GM23338 (cell line): ENCODE data around the gene IGDCC3. TPM values are rescaled to one million over a fixed set of nuclear protein-coding genes. Genes with fewer than 3 reads are reported as not detected.
A peak's percentile ranks its signal among the peaks of the same experiment; 100 is the strongest.

Source experiments
- ATAC-seq: fragments of 200-7000 bp; cut with Tn5 transposase; 3 replicates; pipeline ENCODE4 v1.9.1; 2020
- DNase-seq: peaks from one replicate; pipeline ENCODE4 v3.0.0-alpha.2; 2015; ENCODE audit warnings: low spot score
- H2AFZ ChIP-seq: fragments of 200-600 bp; sonication (generic); 2 replicates; pipeline ENCODE4 v1.8.0; 2016; ENCODE audit warnings: antibody characterized with exemption, mild to moderate bottlenecking, moderate library complexity
- H3F3A ChIP-seq: fragments of 200-600 bp; sonication (generic); replicated peaks from 2 replicates; pipeline ENCODE4 v1.8.0; 2017; ENCODE audit warnings: antibody characterized with exemption, mixed run types, low read depth
- H3K27ac ChIP-seq: fragments of 200-600 bp; sonication (generic); 2 replicates; pipeline ENCODE4 v1.6.1; 2016; ENCODE audit warnings: low read depth
- H3K27me3 ChIP-seq: fragments of 200-600 bp; sonication (generic); 2 replicates; pipeline ENCODE4 v1.8.0; 2016; ENCODE audit warnings: mild to moderate bottlenecking, mixed run types, moderate library complexity; ENCODE audit not compliant: insufficient read depth
- H3K36me3 ChIP-seq: fragments of 200-600 bp; sonication (generic); 2 replicates; pipeline ENCODE4 v1.8.0; 2016; ENCODE audit warnings: mild to moderate bottlenecking; ENCODE audit not compliant: insufficient read depth
- H3K4me1 ChIP-seq: fragments of 200-600 bp; sonication (generic); 2 replicates; pipeline ENCODE4 v1.8.0; 2016; ENCODE audit warnings: mild to moderate bottlenecking, moderate library complexity; ENCODE audit not compliant: insufficient read depth
- H3K4me2 ChIP-seq: fragments of 200-600 bp; sonication (generic); 2 replicates; pipeline ENCODE4 v1.7.1; 2017; ENCODE audit warnings: mixed run types
- H3K4me3 ChIP-seq: fragments of 200-600 bp; sonication (generic); 2 replicates; pipeline ENCODE4 v1.6.1; 2016; ENCODE audit warnings: mixed run types
- H3K79me2 ChIP-seq: fragments of 200-600 bp; sonication (generic); replicated peaks from 2 replicates; pipeline ENCODE4 v1.8.0; 2017; ENCODE audit warnings: mild to moderate bottlenecking; ENCODE audit not compliant: insufficient read depth
- H3K9me2 ChIP-seq: fragments of 200-600 bp; sonication (generic); 2 replicates; pipeline ENCODE4 v1.8.0; 2017; ENCODE audit not compliant: insufficient read depth
- H4K20me1 ChIP-seq: fragments of 200-600 bp; sonication (generic); replicated peaks from 2 replicates; pipeline ENCODE4 v1.8.0; 2017; ENCODE audit warnings: mild to moderate bottlenecking; ENCODE audit not compliant: insufficient read depth
- H3K27ac Mint-ChIP-seq: 2 replicates; pipeline ENCODE4 v1.8.0; 2020; ENCODE audit warnings: inconsistent platforms, mild to moderate bottlenecking, moderate library complexity, mixed read lengths
- H3K27me3 Mint-ChIP-seq: 3 replicates; pipeline ENCODE4 v1.8.0; 2022; ENCODE audit warnings: low read depth, mild to moderate bottlenecking, moderate library complexity, mixed read lengths, inconsistent platforms; ENCODE audit not compliant: insufficient read depth, poor library complexity
- H3K36me3 Mint-ChIP-seq: 3 replicates; pipeline ENCODE4 v1.8.0; 2021; ENCODE audit warnings: low read depth, mild to moderate bottlenecking, inconsistent platforms, moderate library complexity, mixed read lengths
- H3K4me1 Mint-ChIP-seq: 3 replicates; pipeline ENCODE4 v1.8.0; 2020; ENCODE audit warnings: mild to moderate bottlenecking, inconsistent platforms, mixed read lengths
- H3K4me3 Mint-ChIP-seq: 3 replicates; pipeline ENCODE4 v1.8.0; 2021; ENCODE audit warnings: moderate library complexity, mild to moderate bottlenecking, inconsistent platforms, mixed read lengths
- H3K9me3 Mint-ChIP-seq: 3 replicates; pipeline ENCODE4 v1.8.0; 2020; ENCODE audit warnings: moderate library complexity, mild to moderate bottlenecking, inconsistent platforms, mixed read lengths
- CREB1 ChIP-seq: fragments of 250-450 bp; sonication (Bioruptor Pico); IDR thresholded peaks from 2 replicates; pipeline ENCODE4 v1.5.0; 2020; ENCODE audit warnings: low read depth, mild to moderate bottlenecking, moderate library complexity
- CTCF ChIP-seq, 2 experiments: fragments of 200-600 bp in 1 of 2; sonication (generic) in 1 of 2; conservative IDR thresholded peaks; 2 replicates each; pipeline versions ENCODE4 v1.5.1 to v1.6.1; 2016 to 2017; ENCODE audit warnings: antibody characterized with exemption in 2 of 2, low read depth in 2 of 2, mild to moderate bottlenecking in 2 of 2, moderate library complexity in 1 of 2
- ETS1 ChIP-seq: IDR thresholded peaks from 2 replicates; pipeline ENCODE4 v1.6.1; 2016; ENCODE audit warnings: antibody characterized with exemption
- EZH2 ChIP-seq: fragments of 200-600 bp; sonication (generic); IDR thresholded peaks from one replicate; pipeline ENCODE4 v1.8.0; 2017; ENCODE audit warnings: antibody characterized with exemption, mild to moderate bottlenecking, low read depth; ENCODE audit not compliant: unreplicated experiment
- EZH2phosphoT487 ChIP-seq: fragments of 200-600 bp; sonication (generic); IDR thresholded peaks from one replicate; pipeline ENCODE4 v1.8.1; 2018; ENCODE audit warnings: antibody characterized with exemption; ENCODE audit not compliant: unreplicated experiment
- JUNB ChIP-seq: IDR thresholded peaks from one replicate; pipeline ENCODE4 v1.6.1; 2016; ENCODE audit warnings: antibody characterized with exemption; ENCODE audit not compliant: unreplicated experiment
- POLR2AphosphoS5 ChIP-seq: IDR thresholded peaks from 2 replicates; pipeline ENCODE4 v1.6.1; 2016; ENCODE audit warnings: antibody characterized with exemption, low read depth
- ZNF114 ChIP-seq: fragments of 250-450 bp; sonication (Bioruptor Pico); IDR thresholded peaks from 2 replicates; pipeline ENCODE4 v1.5.0; 2020; ENCODE audit warnings: mild to moderate bottlenecking, moderate library complexity
- polyA plus RNA-seq: library from polyadenylated mRNA; unstranded; fragments of >200 nt; fragmentation: Nextera tagmentation; extraction: Ambion mirVana; gene quantifications from 2 replicates; pipeline ENCODE4 v1.2.1, GENCODE V29; 2016
- total RNA-seq: library from RNA; depleted of rRNA; stranded (reverse); fragments of >200 nt; shearing (Covaris generic); gene quantifications from 2 replicates; pipeline ENCODE4 v1.2.3, GENCODE V29; 2014

Gene IGDCC3
- total and polyA plus RNA-seq, 2 experiments from 2014 or later, result 15.3 to 30.7 TPM

GRCh38 chr15:65336493-65337435, 41.0 kb downstream of the IGDCC3 start:
- Mint-ChIP-seq H3K4me3 (peak overlapping the region; percentile 21; the same call in 2 of the 3 replicates), H3K4me1 (peaks cover 76% of the 10 kb centered on the region), H3K36me3 (peaks cover 5% of the 10 kb centered on the region; the same call in 1 of the 3 replicates), H3K27ac (no peak overlapping the region), H3K27me3 (peaks cover 10% of the 10 kb centered on the region), H3K9me3 (no peaks in the 10 kb centered on the region)
- ATAC-seq, result peak; percentile 14
- peaks cover 76% of the 10 kb centered on the region for H3K4me1 ChIP-seq
- TF ChIP-seq POLR2AphosphoS5 (no peak), CTCF (conservative IDR thresholded peaks at IDR 0.05; ENCODE audit: low read depth in 2 of 2) (peak in 1 of 2 experiments; percentile 43; a peak in 2 of 4 replicates)
- H3K4me3 ChIP-seq, result no peak overlapping the region
- peak overlapping the region; percentile 56 for H3K4me2 ChIP-seq
- no peaks in the 10 kb centered on the region for H3K79me2 ChIP-seq
- peaks cover 4% of the 10 kb centered on the region; the same call in 1 of the 2 replicates for H4K20me1 ChIP-seq
- no peaks in the 10 kb centered on the region for H3K36me3 ChIP-seq
- peak; percentile 60 for DNase-seq
- H3K27ac ChIP-seq, result no peak overlapping the region
- no peaks in the 10 kb centered on the region for H3K9me2 ChIP-seq
- H3K27me3 ChIP-seq, result no peaks in the 10 kb centered on the region
- H2AFZ ChIP-seq, result no peak overlapping the region
- H3F3A ChIP-seq, result peaks cover 13% of the 10 kb centered on the region; the same call in 1 of the 2 replicates

GRCh38 chr15:65335278-65336055, 42.3 kb downstream of the IGDCC3 start:
- Histone ChIP-seq H3K79me2 (no peaks in the 10 kb centered on the region), H2AFZ (no peak overlapping the region), H3K27me3 (no peaks in the 10 kb centered on the region), H3K4me1 (peaks cover 76% of the 10 kb centered on the region), H3F3A (peaks cover 13% of the 10 kb centered on the region; the same call in 1 of the 2 replicates), H4K20me1 (peaks cover 1% of the 10 kb centered on the region; the same call in 1 of the 2 replicates), H3K4me3 (no peak overlapping the region), H3K4me2 (no peak overlapping the region), H3K9me2 (no peaks in the 10 kb centered on the region), H3K36me3 (no peaks in the 10 kb centered on the region), H3K27ac (no peak overlapping the region)
- Mint-ChIP-seq H3K27me3 (peaks cover 9% of the 10 kb centered on the region), H3K27ac (no peak overlapping the region), H3K36me3 (peaks cover 13% of the 10 kb centered on the region), H3K4me3 (no peak overlapping the region), H3K9me3 (no peaks in the 10 kb centered on the region), H3K4me1 (peaks cover 73% of the 10 kb centered on the region)
- DNase-seq (no peak), ATAC-seq (no peak)
- TF ChIP-seq CTCF (conservative IDR thresholded peaks at IDR 0.05; ENCODE audit: low read depth in 2 of 2), result no peak
- TF ChIP-seq CREB1, result no peak
- TF ChIP-seq EZH2phosphoT487, result no peak
- no peak for TF ChIP-seq EZH2
- no peak for TF ChIP-seq ZNF114 (CRISPR knock-in tag)
- no peak for TF ChIP-seq POLR2AphosphoS5
- TF ChIP-seq ETS1, result no peak
- TF ChIP-seq JUNB, result no peak
